HG03575 (cell line): ENCODE measurements around the gene TPM1.

Experiments used
- ATAC-seq: cut with Tn5 transposase; IDR thresholded peaks from one replicate; pipeline ENCODE4 v1.9.1; 2021; ENCODE audit not compliant: unreplicated experiment, insufficient number of reproducible peaks, low FRiP score; ENCODE audit errors: extremely low read depth

Gene TPM1

GRCh38 chr15:63038926-63039673, 3.4 kb upstream of the TPM1 start:
- no peak for ATAC-seq

- no peak for ATAC-seq
Measured at GRCh38 chr15:63039811-63040210, 2.7 kb upstream of the TPM1 start.

- no peak for ATAC-seq
Measured at GRCh38 chr15:63040509-63040908, 2.0 kb upstream of the TPM1 start.

- no peak for ATAC-seq
Measured at GRCh38 chr15:63040954-63041353, 1.6 kb upstream of the TPM1 start.

GRCh38 chr15:63041402-63041973, 1.1 kb upstream of the TPM1 start:
- no peak for ATAC-seq

GRCh38 chr15:63042877-63043334, 359 bp downstream of the TPM1 start:
- ATAC-seq = no peak

- ATAC-seq = no peak
Measured at GRCh38 chr15:63043335-63044076, 959 bp downstream of the TPM1 start.

- ATAC-seq = no peak
Measured at GRCh38 chr15:63044077-63044644, 1.6 kb downstream of the TPM1 start.

- ATAC-seq = no peak
Measured at GRCh38 chr15:63044645-63045464, 2.3 kb downstream of the TPM1 start.

GRCh38 chr15:63045465-63045840, 2.9 kb downstream of the TPM1 start:
- ATAC-seq = no peak

- no peak for ATAC-seq
Measured at GRCh38 chr15:63045879-63046278, 3.3 kb downstream of the TPM1 start.

GRCh38 chr15:63046917-63047760, 4.6 kb downstream of the TPM1 start:
- ATAC-seq = no peak

GRCh38 chr15:63047792-63048114, 5.2 kb downstream of the TPM1 start:
- ATAC-seq = no peak

GRCh38 chr15:63048115-63048775, 5.7 kb downstream of the TPM1 start:
- no peak for ATAC-seq

GRCh38 chr15:63048776-63049665, 6.5 kb downstream of the TPM1 start:
- no peak for ATAC-seq

- no peak for ATAC-seq
Measured at GRCh38 chr15:63049783-63050371, 7.3 kb downstream of the TPM1 start.

- no peak for ATAC-seq
Measured at GRCh38 chr15:63050731-63051155, 8.2 kb downstream of the TPM1 start.
